Astrocyte (in vitro differentiated cells and primary cell): ENCODE results near the gene FRMD4A.

Experiments used
- CTCF ChIP-seq: IDR thresholded peaks from 2 replicates; pipeline ENCODE4 v1.5.1; 2011; ENCODE audit warnings: low read depth, mild to moderate bottlenecking, inconsistent platforms, low read length, moderate library complexity; ENCODE audit not compliant: insufficient read depth
- EZH2 ChIP-seq: IDR thresholded peaks from 2 replicates; pipeline ENCODE4 v1.6.1; 2012; ENCODE audit warnings: mild to moderate bottlenecking, low read length, inconsistent platforms; ENCODE audit not compliant: insufficient read depth

DNA sequence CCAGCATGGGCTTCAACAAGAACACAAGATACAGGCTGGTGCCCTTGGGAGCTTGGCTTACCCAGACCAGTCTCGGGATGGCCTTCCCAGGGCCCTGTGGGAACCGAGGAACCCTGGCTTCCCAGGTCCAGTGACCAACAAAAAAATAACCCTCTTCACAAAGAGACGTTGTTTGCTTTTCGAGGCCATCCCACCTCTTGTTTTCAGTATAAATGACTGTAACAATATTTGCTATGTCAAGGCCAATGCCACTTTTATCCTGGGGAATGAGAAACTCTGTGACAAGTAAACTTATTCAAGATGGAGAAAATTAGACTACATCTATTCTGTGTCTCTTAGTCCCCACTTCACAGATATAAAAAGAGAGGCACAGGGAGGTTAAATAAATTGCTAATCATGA, 605.1 kb downstream of the FRMD4A start:
- TF ChIP-seq CTCF, result no peak
- no peak for TF ChIP-seq EZH2
